Activated CD4-positive, alpha-beta T cell treated with anti-CD3 and anti-CD28 coated beads, Interleukin-2, amount 50 U/mL, for 48 hours (primary cell): ENCODE data around the gene PHF21B.

ENCODE experiments used
- DNase-seq, 2 experiments: peaks; one replicate each; pipeline ENCODE4 v3.0.0-alpha.2; 2020

The PHF21B gene

DNA sequence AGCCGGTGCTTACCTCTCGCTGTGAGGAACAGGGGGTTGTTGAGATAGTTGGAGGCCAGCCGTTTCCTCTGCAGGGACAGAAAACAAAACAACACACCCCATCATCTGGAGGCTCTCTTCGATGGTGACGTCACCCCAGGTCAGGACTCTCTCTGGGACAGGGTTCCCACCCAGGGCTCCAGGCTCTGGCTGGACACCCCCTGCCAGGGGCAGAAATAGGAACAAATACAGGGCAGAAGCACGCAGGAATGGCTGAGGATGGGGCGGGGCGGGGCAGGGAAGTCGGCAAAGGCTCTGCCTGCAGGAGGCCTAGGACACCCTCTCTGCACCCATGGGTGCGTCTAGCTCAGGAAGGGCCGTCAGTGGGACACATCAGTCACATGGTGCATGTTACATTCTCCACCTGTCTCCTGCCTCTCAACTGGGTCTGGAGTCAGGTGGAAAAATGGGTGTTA lies 118.5 kb downstream of the PHF21B start:
- no peak for DNase-seq

DNA sequence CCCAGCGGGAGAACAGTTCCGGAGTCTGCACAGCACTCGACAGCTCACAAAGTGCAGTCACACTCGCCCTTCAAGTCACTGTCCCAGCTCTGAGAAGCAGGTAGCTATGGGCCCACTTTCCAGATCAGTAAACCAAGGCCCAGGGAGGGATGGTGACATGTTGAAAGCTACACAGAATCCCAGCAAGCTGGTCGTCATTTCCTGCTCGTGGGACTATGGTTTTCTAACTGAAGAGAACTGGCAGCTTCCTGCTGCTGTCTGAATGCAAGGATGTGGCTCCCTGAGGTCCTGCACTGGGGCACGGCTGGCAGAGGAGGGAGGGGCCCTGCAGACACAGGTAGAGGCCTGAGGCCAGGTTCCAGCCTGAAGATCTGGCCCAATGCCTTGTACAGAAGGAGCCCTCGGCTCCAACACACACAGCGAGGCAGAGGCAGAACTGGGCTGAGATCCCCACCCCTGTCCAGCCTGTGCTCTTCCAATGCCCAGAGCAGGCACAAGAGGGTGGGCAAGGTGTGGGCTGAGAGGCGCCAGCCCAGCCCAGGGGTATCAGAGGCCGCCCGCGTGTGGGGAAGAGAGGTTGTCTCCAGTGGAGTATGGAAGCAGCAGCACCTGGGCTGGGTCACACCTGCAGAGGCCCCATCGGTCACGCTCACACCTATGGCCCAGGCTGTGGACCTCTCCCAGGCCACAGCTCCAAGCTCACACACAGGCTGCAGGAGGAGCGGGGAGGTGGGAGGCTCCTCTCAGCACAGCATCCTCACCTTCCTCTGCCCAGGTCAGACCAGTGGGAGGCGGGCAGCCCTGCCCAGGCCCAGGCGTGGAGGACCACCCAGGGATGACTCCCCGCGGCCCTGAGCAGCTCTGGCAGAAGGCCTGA lies 119.2 kb downstream of the PHF21B start:
- DNase-seq = no peak

DNA sequence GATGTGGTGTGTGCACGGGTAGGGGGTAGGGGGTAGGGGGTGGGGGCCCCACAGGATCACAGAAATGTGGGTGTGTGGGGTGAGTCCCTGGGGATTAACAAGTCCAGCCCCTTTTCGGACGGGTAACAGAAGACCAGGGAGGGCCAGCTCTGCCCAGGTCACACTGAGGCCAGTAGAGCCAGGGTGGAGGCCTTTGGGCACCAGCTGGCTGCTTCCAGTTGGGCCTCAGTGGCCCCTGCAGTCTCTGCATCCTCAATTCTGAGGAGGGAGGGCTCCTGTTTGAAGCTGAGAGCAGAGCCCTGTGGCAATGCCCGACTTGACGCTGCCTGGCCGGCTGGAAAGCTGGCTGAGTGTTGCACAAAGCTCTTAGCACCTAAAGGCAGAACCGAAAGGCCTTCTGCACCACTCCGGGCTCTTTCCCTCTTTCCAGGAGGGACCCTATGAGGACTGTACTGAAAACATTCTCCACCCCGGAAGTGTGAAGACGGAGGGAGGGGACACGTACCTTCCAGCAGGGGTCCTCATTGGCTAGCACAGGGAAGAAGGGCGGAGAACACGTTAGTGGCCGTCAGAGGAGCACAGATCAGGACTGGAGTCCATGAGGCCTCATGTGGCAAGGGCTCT lies 120.4 kb downstream of the PHF21B start:
- DNase-seq = no peak

DNA sequence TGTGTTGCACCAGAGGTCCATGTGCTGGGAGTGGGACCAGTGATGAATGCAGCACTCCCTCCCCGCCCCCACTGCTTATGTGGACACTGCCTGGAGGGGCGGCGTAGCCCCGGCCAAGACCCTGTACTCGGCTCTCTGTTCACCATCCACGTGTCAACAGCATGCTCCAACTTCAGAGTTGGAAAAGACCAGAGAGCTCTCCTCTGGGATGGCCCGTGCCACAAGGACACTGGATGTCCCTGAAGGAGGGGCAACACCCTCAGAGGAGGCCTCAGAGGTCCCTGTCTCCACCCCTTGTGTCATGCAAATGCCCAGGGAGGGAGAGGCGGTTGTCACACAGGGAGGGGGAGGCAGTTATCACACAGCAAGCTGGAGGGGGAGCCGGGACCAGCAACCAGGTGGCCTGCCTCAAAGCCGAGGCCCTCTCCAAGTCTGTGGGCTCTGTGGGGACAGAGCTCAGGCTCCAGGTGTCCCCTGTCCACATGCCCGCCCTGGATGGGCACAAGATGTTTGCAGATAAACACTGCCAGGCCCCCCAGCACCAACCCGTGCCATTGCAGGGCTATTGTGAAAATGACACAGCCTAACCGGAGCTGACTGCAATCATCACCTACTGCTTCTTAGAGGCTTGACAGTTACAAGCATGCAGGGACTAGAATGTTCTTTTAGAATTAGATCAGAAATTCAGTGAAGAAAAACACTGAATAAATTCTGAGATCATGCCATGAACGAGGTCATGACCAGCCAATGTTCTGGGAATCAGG lies 121.1 kb downstream of the PHF21B start:
- DNase-seq = no peak

DNA sequence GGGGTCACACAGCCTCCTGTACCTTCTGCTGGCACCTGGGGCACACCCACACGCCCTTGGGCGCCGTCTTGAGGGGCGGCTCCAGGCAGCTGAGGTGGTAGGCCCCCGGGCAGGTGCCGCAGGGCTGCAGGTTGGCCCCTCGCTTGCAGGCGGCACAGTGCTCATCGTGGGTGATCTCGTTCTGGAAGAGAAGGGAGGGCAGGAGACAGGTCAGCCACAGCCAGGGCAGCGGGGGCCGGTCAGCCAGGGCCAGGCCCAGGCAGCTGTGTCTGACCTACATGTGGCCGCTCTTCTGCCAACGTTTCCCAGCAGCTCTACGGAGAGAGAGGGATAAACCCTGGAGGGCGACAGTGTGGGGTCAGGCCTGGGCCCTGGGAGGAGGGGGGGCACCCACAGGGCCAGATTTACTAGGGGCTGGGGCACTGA lies 121.9 kb downstream of the PHF21B start:
- DNase-seq = no peak

DNA sequence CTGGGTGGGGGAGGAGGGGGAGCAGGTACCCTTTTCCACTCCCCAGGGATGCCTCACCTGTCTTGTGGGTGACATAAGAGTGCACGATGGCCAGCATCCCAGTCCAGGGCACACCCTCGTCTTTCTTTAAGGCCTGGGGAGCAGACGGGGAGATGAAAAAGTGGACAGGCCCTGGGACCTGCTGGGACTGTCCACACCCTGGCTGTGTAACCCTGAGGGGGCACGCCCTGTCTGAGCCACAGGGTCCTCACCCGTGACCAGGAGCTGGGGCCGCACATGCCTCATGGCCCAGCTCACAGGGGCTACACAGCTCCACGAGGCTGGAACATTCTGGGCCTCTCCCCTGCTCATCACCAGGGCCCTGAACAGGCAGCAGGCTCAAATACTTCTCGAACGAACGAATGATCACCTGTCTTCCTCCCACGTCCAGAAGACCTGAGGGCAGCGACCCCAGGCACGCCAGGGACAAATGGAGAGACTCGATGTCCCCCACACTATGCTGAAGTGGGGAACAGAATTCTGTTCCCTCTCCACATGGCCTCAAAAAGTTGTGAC lies 123.9 kb downstream of the PHF21B start:
- no peak for DNase-seq

DNA sequence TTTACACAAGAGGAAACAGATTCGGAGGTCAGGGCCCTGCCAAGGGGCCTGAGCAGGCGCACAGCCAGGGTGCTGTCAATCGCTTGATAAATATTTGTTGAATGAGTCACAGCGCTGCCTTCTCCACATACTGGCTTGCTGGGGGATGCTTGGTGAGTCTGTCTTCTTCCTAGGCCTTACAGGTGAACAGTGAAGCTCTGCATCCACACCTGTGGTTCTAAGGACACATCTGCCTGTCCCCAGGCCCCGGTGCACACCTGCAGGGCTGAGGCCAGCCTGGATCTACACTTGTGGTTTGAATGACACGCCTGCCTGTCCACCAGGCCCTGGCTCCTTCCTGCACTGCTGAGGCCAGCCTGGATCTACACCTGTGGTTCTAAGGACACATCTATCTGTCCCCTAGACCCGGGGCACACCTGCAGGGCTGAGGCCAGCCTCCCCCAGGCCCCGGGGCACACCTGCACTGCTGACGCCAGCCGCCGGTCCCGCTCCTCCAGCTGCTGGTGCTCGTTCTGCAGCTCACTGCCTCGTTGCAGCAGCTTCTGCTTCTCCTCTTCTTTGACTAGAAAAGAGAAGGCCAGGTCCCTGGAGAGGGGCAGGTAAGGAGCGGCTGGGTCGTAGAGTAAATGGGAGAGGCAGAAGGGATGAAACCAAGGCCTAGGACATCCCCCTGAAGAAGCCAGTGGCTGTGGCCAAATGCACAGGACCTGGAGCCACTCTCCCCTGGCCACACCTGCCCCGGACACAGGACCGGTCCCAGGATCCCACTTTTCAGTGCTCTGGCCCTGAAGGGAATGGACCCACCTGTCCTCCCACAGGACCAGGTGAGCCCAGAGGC lies 124.6 kb downstream of the PHF21B start:
- no peak for DNase-seq

DNA sequence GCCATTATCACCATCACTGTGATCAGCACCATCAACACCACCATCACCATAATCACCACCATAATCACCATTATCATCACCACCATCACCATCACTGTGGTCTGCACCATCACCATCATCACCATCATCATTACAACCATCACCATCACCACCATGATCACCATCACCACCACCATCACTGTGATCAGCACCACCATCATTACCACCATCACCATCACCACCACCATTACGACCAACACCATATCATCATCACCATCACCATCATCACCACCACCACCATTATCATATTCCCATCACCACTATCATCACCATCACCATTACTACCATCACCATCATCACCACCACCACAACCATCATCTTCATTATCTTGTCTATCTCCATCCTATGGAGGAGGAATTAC lies 125.2 kb downstream of the PHF21B start:
- no peak for DNase-seq

DNA sequence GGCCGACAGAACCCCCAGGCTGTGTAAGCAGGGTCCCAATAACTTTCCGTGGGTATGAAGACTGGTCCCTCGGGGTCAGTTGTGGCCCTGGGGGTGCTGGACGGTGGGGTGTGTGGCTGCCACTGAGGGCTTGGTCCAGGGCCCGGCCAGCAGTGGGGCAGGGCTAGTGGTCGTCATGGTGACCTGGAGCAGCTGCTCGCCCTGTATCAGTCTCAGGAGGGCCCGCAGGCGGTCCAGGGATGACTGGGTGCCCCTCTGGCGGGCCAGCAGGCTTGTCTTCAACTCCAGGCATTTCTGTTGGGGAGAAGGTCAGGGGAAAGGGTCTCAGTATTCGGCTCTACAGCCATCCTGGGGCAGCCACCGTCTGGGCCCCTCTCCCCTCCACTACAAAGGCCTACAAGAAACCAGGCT lies 126.8 kb downstream of the PHF21B start:
- no peak for DNase-seq

DNA sequence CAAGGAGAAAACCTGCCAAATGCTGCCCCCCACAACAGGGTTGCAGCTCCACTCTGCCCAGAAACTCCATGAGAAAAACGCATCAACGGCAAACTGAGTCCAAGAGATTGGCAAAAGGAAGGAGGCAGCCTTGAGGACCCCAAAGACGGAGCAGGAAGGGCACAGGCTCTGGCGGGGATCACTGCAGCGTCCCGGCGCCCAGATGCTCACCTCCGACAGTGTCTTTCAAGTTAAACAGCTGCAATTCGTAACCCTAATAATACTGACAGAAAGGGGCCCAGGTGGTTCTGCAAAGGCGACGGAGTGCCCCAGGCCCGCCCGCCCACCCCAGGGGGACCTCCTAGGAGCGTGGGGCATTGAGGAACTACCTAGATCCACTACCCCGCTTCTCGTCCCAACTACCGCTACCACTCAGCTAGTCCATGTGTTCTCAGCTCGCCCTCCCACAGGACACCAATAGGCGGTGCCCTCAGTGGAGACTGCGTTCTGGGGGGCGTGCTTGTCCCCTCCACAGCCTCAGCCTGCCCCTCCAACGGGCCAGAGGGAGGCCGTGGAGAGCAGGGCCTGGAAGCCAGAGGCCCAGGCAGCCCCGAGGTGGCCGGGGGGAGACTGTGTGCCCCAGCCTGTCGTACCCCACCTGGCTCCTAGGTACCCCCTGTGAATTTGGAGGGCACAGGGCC lies 127.4 kb downstream of the PHF21B start:
- no peak for DNase-seq

DNA sequence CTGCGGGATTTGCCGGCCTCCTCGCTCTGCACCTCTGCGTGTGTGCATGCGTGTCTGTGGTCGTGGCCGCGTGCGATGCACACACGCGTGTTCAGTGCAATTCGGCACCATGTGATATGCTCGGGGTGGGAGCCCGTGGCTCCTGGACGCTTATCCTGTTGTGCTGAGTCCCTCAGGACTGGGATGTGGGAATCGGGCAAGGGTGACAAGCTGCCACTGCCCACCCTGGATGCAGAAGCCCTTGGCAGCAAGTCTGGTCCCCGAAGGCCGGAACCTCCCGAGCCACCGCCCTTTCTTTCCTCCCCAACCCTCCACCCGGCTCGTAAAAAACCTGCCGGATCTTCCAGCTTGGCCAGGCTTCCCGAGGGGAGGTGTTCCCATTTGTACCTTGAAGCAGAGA lies 128.2 kb downstream of the PHF21B start:
- DNase-seq = no peak

DNA sequence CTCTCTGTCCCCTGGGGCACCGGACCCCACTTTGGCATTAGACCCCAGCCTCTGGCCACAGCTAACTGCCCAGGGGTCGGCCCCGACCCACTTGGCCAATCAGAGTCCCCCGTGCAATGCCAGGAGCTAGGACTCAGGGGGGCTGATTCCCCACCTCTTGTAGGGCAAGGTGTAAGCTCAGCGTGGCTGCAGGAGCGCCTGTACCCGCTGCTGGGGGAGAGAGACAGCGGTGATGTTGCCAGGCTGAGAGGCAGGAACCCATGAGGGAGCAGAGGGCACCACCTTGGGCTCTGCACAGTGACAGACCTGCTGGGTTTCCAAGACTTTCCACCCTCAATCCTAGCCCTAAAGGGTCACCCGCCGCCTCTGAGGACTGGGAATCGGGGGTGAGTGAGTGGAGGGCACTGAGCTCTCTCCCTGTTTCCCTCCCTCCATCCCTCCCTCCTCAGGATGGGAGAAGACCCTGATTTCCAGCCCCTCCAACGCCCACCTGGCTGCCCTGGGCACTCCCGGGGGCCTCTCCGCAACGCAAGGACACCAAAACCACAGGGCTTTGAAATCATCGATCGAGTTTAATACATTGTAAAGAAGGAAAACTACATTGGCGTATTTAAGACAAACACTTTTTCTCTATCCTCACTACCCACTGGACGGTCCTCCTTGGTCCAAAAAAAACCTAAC lies 129.1 kb downstream of the PHF21B start:
- no peak for DNase-seq

DNA sequence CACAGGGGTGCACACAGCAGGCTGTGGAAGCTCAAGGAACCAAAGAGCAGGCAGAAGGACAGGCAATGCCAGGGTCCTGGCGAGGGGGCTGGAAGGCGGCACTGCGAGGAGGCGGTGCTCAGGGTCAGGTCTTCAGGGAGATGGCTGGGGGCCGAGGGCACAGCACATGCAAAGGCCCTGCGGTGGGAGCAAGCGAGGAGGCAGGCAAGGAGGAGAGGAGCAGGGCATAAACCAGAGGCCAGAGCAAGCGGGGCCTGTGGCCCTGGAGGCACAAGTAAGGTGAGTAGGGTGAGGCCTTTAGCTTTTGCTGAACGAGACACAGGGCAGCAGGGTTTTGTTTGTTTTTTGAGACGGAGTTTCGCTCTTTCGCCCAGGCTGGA lies 130.5 kb downstream of the PHF21B start:
- no peak for DNase-seq

DNA sequence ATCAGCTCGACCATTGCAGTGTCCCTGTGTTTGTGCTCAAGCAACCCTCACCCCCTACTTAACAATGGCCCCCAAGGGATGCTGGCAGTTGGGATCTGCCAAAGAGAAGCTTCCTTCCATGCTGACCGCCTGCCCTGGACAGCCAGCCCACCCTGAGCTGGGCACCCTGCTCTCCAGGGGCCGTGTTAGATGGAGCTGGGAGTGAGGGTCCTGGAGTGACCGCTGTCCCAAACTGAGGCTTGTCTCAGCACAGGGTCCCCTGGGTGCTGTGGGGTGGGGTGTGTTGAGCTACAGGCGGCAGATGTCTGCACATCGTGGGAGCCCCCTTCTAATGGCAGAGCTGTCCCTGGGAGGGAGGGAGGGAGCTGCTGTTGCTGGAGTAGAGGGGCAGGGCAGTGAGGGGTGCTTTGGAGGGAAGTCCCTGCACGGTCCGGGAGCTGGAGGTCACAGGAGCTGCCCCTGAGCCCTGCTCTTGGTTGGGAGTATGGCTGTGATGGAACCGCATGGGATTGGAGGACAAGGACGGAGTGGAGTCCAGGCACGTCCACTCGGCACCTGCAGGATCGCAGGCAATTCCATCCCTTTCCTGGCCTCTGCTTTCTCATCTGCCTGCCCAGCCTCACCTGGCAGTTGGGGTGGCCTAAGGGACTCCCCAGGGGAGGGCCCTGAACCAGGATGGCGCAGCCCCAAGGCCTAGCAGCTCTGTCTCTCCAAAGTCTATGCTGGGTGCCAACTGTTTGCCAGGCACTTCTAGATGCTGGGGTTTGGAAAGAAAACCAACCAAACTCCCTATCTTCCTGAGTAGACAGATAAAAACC lies 131.1 kb downstream of the PHF21B start:
- DNase-seq = no peak

DNA sequence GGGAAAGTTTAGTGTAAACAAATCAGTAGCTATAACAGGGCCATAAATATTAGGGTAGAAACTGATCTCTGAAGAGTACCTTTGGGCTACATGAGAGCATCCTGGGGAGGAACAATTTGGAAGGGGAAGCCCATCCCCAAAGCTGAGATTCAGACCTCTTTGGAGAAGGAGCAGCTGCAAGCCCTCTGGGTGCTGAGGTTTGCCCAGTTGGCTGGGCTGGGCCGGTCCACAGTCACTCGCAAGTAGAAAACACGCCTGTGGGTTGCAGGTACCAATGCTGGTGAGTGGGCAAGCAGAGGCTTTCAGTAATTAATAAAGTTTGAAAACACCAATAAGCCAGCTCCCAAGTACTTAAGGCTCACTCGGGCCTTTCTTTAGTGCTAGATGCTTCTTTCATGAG lies 132.9 kb downstream of the PHF21B start:
- no peak for DNase-seq

DNA sequence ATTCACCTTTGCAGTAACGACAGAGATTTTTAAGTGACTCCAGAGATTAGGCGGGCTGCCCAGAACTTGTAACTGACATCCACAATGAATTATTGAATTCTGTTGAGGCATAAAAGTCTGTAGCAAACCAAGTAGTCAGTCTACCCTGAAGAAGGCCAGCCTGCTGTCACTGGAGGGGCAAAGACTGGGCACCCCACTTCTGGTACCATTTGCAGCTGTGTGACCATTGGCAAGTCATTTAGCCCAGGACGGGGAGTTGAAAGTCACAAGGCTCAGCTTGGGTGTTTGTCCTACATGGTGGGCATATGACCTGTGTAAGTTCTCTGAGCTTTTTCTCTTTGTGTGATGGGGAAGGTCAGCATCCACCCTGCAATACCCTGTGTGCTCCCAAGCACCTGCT lies 138.0 kb downstream of the PHF21B start:
- DNase-seq = no peak

DNA sequence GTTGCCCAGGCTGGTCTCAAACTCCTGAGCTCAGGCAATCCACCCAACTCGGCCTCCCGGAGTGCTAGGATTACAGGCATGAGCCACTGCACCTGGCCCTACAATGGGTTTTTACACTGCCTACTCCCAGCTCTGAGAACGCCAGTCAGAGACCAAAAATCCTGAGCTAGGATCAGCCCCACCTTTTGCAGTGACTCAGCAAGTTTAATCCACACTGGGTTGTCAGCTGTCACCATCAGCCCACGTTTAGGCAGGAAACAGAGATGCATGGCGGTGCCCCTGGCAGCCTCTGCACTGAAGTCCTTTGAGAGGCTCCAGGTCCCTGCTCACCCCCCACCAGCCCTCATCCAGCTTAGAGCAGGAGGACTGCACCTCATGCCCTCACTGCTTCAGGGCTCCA lies 139.8 kb downstream of the PHF21B start:
- DNase-seq = no peak

DNA sequence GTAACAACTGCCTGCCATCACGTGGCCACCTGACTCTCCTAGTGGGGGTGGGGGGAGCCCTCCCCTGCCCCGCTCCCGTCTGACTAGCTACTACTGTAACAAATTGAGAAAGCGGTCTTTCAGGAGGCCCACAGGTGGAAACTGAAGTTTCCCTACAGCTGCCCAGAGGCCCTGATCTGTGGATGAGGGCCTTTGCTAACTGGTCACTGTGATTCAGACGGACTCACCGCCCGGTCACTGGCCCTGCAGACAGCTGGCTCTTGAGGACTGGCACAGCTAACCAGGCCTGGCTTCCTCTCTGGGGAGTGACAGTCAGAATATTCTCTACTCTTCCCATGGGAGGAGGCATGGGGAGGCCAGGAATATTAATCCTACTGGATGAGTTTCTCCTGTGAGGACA lies 140.6 kb downstream of the PHF21B start:
- no peak for DNase-seq

DNA sequence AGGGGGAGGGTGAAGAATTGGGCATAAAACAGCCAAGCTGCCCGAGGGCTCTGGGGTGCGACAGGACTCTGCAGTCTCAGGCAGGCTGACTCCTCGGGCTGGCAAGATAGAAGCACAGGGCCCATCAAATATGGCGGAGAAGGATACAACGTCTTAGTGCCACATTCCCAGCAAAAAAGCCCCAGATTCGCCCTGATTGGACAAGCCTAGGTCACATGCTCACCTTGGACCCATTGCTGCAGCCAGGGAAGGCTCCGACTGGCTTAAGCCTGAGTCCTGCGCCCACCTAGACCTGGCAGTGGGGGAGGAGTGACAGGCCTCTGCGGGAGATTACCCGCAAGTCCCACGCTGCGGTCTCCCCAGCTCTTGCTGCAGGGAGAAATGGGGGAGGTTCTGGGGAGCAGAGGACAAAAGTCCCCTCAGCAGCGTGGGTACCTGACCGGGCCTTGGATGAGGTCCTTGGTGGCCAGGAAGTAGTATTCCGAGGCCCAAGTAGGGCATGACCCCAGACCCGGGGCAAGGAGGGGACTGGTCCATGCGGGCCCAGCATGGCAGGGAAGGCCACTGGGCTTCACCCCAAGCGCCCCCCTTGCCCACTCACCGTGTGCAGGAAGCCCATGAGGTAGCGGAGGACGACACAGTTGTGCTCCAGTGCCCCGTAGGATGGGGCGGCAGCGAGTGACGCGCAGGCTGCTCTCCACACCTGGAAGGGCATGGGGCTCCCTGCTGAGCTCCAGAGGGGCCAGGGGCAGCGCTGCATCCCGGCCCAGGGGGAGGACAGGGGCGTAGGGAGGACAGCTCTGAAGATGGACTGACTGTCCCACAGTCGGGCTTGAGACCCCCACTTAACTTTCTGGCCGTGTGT lies 144.4 kb downstream of the PHF21B start:
- no peak for DNase-seq
